HPDE6-E6E7 (cell line): ENCODE results near the gene BRPF1.

Experiments
- DNase-seq: peaks from one replicate; pipeline ENCODE4 v3.0.0; 2011; ENCODE audit warnings: missing footprints; ENCODE audit errors: extremely low spot score

BRPF1 gene

GRCh38 chr3:9736831-9737230, 5.3 kb downstream of the BRPF1 start:
- no peak for DNase-seq

GRCh38 chr3:9739181-9739580, 7.6 kb downstream of the BRPF1 start:
- no peak for DNase-seq

DNA sequence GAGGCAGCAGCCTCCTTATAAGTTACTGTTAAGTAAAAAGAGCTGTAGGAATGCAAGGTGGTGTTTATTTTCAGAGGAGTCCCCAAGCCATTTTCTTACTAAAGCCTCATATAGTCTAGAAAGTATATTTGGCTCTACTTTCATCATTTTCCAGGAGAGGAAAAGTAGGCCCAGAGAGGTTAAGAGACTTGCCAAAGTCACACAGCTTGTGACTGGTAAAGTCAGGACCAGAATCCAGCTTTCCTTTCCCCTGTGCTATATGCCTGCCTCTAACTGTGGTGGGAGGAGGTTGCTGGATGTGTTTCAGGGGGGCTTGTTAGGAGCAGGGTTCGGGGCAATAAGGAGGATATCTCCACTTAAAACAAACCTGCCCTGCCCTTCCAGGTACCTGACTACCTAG, 11.0 kb downstream of the BRPF1 start:
- no peak for DNase-seq

- no peak for DNase-seq
These were observed 12.0 kb downstream of the BRPF1 start for GRCh38 chr3:9743548-9743947.

DNA sequence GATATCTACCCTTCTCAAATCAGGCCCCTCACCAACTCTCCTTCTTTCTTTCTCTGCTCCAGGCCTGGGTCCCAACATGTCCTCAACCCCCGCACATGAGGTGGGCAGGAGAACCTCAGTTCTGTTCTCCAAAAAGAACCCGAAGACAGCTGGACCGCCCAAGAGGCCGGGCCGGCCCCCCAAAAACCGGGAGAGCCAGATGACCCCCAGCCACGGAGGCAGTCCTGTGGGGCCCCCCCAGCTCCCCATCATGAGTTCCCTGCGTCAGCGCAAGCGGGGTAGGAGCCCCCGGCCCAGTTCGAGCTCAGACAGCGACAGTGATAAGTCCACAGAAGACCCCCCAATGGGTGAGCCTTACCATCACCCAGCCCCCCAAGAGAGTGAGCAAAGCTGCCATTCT, 12.6 kb downstream of the BRPF1 start:
- DNase-seq = no peak

GRCh38 chr3:9745521-9745920, 14.0 kb downstream of the BRPF1 start:
- no peak for DNase-seq

- no peak for DNase-seq
These were observed 14.8 kb downstream of the BRPF1 start for GRCh38 chr3:9746330-9746729.

DNA sequence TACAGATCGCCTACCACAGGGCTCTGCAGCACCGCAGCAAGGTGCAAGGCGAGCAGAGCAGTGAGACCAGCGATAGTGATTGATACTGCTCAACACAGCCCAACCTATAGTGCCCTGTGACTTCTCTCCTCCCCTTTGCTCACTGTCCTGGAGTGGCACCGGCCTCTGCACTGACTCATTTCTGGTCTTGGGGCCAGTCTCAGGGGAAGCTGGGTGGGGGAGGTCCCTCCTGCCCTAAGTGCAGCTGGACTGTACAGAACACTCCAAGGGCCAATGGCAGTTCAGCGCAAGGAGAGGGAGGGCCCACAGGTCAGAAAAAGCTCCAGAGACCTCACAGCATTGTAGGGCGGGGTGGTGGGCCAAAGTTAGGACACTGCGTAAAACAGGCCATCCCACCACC, 15.7 kb downstream of the BRPF1 start:
- no peak for DNase-seq

DNA sequence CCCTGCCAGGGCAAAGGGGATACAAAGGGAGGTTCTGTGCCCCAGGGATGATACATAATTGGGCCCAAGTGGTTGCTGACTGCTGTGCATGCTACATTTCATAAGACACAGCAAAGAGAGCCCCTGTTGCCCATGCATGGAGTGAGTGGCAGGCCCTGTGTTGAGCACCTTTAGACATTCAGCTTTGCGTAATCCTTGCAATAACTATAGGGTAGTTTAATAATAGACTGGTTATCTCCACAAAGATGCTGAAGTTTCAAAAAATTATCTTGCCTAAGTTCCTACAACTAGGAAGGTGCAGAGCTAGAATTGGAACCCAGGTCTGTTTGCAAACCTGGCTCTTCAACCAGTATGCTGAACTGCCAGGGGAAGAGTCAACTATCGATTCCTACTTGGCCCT, 16.5 kb downstream of the BRPF1 start:
- no peak for DNase-seq

DNA sequence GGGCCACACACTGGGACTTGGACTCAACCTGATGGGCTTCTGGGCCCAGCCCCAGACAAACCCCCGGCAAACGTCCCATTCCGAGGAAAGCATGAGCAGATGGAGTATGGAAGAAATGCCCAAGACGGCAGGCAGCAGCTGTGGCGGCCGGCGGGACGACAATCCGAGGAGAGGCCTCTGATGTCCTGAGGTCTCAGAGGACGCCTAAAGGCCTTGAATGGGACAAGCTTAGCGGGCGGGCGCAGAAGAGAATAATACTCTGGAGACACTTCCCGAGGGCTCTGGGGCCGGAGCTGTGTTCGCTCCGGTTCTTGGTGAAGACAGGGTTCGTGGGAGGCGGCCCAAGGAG, 17.7 kb downstream of the BRPF1 start:
- no peak for DNase-seq

GRCh38 chr3:9749645-9750555, 18.4 kb downstream of the BRPF1 start, which contains the start of gene OGG1:
Gene OGG1 (plus strand): TSS chr3:9749952. CDS start chr3:9750287, 335 bp downstream.
- peak; percentile 91 for DNase-seq

- DNase-seq = no peak
These were observed 19.2 kb downstream of the BRPF1 start for GRCh38 chr3:9750556-9751411.

DNA sequence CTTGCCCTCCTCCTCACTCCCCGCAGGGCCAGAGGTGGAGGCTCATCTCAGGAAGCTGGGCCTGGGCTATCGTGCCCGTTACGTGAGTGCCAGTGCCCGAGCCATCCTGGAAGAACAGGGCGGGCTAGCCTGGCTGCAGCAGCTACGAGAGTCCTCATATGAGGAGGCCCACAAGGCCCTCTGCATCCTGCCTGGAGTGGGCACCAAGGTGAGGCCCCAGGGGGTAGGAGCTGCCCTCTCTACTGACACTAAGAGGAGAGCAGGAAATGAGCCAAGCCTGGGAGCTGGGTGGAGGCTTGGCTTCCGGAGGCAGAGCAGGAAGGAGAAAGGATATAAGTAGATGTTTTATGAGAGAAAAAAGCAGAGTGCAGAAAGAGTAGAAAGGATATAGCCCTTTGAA, 23.1 kb downstream of the BRPF1 start:
- no peak for DNase-seq

GRCh38 chr3:9757427-9757826, 25.9 kb downstream of the BRPF1 start:
- no peak for DNase-seq

DNA sequence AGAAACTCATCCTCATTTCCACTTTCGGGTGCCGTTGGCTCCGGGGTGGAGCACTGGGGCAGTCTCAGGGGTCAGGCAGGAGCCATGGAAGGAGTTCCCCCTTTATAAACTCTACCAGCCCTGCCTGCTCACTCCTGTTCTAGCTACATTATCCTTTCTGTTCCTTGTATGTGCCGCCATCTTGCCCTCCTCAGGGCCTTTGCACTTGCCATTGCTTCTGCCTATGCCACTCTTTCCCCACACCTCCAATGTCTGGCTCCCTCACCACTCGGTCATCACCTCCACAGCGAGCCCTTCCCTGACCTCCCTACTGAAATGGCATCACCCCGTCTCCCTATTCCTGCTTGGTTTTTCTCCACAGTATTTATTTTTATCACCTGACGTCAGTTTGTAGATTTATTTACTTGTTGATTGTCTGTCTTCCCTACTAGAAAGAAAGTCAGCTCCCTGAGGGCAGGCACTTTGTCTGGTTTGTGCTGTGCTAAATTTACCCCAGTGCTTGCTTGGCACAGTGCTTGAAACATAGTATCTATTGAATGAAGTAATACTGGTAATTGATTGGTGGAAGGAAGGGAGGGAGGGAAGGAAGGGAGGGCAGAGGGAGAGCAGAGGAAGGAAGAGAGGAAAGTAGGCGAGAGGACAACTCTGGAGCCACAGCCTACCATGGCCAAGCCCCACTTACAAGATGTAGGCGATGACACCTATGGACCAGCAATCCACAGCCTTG, 29.4 kb downstream of the BRPF1 start:
- DNase-seq = no peak

DNA sequence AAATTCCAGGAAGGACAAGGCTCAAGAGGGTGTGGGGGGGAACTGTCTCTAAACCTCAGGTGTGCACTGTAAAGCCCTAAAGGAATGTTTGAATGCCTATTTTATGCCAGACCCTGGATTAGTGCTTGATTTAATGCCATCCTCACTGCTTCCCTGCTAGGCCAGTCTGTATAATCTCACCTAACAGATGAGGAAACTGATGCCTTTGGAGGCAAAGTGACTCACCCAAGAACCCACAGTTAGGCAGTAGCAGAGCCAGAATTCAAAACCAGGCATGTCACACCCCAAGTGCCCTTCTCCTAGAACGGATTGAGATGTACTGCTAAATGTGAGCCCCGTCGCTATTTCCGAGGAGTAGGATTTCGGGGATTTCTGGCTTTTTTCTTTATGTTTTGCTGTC, 30.4 kb downstream of the BRPF1 start:
- DNase-seq = no peak

- no peak for DNase-seq
These were observed 31.3 kb downstream of the BRPF1 start for GRCh38 chr3:9762871-9763270.

GRCh38 chr3:9765865-9766264, 34.3 kb downstream of the BRPF1 start:
- DNase-seq = no peak

DNA sequence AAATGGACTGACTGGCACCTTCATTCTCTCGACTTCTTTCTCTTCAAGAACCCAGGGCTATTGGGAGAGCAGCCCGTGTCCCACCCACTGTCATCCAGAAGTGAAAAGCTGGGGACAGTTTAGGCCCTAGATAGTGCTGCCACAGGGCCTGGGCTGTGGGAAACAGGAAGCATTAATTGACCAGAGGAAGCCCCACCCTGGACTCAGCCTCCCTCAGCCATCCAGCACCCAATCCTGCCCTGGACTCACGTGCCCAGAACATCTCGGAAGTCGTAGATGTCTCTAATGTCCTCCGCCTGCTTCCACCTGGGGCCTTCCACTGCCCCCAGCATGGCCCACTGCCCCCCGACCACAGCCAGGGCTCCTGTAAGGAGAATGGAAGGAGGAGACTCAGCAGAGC, 35.9 kb downstream of the BRPF1 start:
- DNase-seq = no peak

DNA sequence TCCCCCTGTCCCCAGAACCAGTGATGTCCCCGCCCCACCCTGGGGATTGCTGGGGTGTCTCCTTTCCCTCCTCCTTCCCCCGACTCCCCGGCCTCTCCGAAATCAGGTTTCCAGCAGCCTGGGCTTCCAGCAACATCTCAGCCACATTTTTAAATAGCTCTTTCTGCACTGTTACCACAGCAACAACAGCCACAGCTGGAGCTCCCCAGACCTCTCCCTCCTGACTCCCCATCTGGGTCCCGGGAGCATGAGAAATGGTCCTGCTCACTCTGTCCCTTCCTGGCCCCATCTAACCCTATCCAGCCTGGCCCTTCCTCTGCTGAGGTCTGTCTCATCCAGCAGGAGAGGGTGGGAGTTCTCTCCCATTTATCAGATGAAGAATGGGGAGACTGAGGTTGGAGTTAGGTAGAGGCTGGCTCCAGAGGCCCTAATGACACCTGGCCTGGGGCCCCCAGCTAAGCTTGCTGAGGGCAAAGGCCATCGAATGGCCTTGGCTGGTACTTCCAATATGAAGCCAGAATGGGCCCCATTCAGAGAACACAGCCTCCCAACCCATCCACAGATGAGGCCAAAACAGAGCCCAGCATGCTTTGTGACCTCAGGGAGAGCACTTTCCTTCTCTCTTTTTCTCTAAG, 36.7 kb downstream of the BRPF1 start:
- DNase-seq = no peak

GRCh38 chr3:9769012-9769411, 37.5 kb downstream of the BRPF1 start:
- no peak for DNase-seq
